ENCODE measurements around the gene SPEG. TPM values are rescaled to one million over a fixed set of nuclear protein-coding genes. Genes with fewer than 3 reads are reported as not detected.

The SPEG gene
- total RNA-seq, 1 experiment from 2014 or later: 55.3 TPM

DNA sequence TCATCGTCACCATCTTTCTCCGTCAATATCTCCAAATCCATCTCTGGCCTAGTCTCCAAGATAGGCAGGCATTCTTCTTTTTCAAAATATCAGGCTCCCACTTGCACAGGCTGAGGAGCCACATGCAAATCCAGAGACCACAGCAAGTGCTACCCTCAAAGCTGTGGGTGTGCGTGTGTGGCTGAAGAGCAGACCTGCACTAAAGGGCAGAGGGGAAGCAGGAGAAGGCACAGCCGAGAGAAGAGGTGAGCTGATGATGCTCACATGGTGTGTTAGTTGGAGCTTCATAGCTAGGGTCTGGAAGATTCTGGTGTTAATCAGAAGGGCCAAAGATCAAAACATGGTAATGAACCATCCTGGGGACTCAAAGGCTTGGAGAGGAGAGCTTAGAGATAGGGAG is 3.8 kb downstream of the SPEG start:
- Mint-ChIP-seq H3K4me3 (no peak overlapping the region), H3K4me1 (peaks cover 22% of the 10 kb centered on the region), H3K36me3 (no peaks in the 10 kb centered on the region), H3K9me3 (no peaks in the 10 kb centered on the region), H3K27me3 (ENCODE audit: low read depth) (peaks cover 38% of the 10 kb centered on the region), H3K27ac (no peak overlapping the region)
- TF ChIP-seq ZNF416 (CRISPR knock-in tag; IDR thresholded peaks at IDR 0.05): no peak
- TF ChIP-seq, protein P1, sequence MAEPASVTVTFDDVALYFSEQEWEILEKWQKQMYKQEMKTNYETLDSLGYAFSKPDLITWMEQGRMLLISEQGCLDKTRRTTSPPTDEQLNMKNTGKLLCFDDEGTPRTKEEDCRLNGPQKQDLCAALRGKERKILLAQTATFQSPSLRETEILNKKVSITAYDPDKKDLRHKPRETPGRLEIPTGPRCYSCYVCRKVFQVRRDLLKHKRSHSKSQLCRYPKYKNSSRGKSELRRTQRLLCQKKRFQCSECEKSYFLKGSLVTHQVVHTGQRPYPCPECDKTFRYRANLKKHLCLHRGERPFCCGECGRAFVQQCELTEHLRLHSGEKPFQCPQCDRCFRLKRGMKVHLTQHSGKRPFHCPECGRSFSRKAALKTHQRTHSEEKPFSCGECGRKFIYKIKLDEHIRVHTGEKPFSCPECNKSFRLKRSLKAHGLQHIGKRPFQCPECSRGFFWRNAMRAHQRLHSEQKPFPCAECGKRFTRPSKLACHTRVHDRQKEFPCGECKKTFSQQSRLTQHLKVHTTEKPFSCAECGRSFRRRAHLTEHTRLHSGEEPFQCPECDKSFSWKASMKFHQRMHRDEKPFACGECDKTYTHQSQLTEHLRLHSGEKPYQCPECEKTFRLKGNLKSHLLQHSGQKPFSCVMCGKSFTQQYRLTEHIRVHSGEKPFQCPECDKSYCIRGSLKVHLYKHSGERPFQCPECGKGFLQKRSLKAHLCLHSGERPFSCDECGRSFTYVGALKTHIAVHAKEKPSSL (CRISPR knock-in tag; conservative IDR thresholded peaks at IDR 0.05): no peak
- no peak for TF ChIP-seq ZNF671 (CRISPR knock-in tag; IDR thresholded peaks at IDR 0.05)
- no peak for TF ChIP-seq TEAD4 (CRISPR knock-in tag; IDR thresholded peaks at IDR 0.05)
- TF ChIP-seq MXD4 (CRISPR knock-in tag; IDR thresholded peaks at IDR 0.05; ENCODE audit: borderline replicate concordance): no peak
- TF ChIP-seq FOXJ3 (CRISPR knock-in tag; IDR thresholded peaks at IDR 0.05; ENCODE audit: borderline replicate concordance): no peak
- TF ChIP-seq KAT7 (CRISPR knock-in tag; IDR thresholded peaks at IDR 0.05; ENCODE audit: borderline replicate concordance): no peak
- no peak for TF ChIP-seq SOX15 (CRISPR knock-in tag; IDR thresholded peaks at IDR 0.05)
- TF ChIP-seq, protein P2, sequence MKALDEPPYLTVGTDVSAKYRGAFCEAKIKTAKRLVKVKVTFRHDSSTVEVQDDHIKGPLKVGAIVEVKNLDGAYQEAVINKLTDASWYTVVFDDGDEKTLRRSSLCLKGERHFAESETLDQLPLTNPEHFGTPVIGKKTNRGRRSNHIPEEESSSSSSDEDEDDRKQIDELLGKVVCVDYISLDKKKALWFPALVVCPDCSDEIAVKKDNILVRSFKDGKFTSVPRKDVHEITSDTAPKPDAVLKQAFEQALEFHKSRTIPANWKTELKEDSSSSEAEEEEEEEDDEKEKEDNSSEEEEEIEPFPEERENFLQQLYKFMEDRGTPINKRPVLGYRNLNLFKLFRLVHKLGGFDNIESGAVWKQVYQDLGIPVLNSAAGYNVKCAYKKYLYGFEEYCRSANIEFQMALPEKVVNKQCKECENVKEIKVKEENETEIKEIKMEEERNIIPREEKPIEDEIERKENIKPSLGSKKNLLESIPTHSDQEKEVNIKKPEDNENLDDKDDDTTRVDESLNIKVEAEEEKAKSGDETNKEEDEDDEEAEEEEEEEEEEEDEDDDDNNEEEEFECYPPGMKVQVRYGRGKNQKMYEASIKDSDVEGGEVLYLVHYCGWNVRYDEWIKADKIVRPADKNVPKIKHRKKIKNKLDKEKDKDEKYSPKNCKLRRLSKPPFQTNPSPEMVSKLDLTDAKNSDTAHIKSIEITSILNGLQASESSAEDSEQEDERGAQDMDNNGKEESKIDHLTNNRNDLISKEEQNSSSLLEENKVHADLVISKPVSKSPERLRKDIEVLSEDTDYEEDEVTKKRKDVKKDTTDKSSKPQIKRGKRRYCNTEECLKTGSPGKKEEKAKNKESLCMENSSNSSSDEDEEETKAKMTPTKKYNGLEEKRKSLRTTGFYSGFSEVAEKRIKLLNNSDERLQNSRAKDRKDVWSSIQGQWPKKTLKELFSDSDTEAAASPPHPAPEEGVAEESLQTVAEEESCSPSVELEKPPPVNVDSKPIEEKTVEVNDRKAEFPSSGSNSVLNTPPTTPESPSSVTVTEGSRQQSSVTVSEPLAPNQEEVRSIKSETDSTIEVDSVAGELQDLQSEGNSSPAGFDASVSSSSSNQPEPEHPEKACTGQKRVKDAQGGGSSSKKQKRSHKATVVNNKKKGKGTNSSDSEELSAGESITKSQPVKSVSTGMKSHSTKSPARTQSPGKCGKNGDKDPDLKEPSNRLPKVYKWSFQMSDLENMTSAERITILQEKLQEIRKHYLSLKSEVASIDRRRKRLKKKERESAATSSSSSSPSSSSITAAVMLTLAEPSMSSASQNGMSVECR (CRISPR knock-in tag; IDR thresholded peaks at IDR 0.05; ENCODE audit: borderline replicate concordance): no peak
- TF ChIP-seq, protein P3, sequence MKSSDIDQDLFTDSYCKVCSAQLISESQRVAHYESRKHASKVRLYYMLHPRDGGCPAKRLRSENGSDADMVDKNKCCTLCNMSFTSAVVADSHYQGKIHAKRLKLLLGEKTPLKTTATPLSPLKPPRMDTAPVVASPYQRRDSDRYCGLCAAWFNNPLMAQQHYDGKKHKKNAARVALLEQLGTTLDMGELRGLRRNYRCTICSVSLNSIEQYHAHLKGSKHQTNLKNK (CRISPR knock-in tag; IDR thresholded peaks at IDR 0.05): no peak
- no peak for TF ChIP-seq ZNF121 (CRISPR knock-in tag; IDR thresholded peaks at IDR 0.05)
- TF ChIP-seq PRRX2 (CRISPR knock-in tag; IDR thresholded peaks at IDR 0.05): no peak
- TF ChIP-seq, protein P4, sequence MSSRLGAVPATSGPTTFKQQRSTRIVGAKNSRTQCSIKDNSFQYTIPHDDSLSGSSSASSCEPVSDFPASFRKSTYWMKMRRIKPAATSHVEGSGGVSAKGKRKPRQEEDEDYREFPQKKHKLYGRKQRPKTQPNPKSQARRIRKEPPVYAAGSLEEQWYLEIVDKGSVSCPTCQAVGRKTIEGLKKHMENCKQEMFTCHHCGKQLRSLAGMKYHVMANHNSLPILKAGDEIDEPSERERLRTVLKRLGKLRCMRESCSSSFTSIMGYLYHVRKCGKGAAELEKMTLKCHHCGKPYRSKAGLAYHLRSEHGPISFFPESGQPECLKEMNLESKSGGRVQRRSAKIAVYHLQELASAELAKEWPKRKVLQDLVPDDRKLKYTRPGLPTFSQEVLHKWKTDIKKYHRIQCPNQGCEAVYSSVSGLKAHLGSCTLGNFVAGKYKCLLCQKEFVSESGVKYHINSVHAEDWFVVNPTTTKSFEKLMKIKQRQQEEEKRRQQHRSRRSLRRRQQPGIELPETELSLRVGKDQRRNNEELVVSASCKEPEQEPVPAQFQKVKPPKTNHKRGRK (CRISPR knock-in tag; IDR thresholded peaks at IDR 0.05; ENCODE audit: borderline replicate concordance): no peak
- no peak for TF ChIP-seq GABPB1 (CRISPR knock-in tag; IDR thresholded peaks at IDR 0.05)
- TF ChIP-seq GRHL2 (CRISPR knock-in tag; IDR thresholded peaks at IDR 0.05; ENCODE audit: insufficient replicate concordance, severe bottlenecking): no peak
- DNase-seq (ENCODE audit: low spot score) (no peak), ATAC-seq (no peak)
- ChIA-PET POLR2A (no interaction called here), CTCF (interaction anchor here (1.4 to 6.7 kb wide), 4 partner anchors 19 to 91 kb away, joined by 4 to 57 read pairs (median 8); no protein-coding TSS in a partner anchor)

DNA sequence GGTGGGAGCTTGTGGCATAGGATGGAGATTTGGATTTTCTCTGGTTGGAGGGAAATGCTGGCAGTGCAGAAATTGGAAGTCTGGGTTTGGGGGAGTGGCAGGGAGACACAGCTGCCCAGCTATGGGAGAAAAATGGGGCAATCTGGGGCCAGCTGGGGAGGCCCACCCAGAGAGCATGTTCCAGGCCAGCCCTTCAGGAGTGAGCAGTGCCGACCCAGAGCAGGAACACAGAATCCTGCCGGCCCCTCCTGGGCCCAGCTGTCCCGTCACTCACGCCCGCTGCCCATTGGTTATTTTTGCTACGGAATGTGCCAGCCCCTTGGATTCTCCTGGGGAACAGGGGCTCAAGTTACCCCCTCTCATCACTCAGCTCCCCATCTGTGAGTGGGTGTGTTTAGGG is 4.9 kb downstream of the SPEG start:
- ChIA-PET POLR2A (no interaction called here), CTCF (interaction anchor here (0.9 to 6.7 kb wide), 6 partner anchors 22 to 144 kb away, joined by 3 to 57 read pairs (median 8); a partner anchor contains a TSS)
- DNase-seq (ENCODE audit: low spot score) (no peak), ATAC-seq (no peak)
- Mint-ChIP-seq H3K36me3 (no peaks in the 10 kb centered on the region), H3K9me3 (no peaks in the 10 kb centered on the region), H3K4me1 (peaks cover 17% of the 10 kb centered on the region), H3K4me3 (no peak overlapping the region), H3K27ac (no peak overlapping the region), H3K27me3 (ENCODE audit: low read depth) (peaks cover 34% of the 10 kb centered on the region)
- TF ChIP-seq, protein P5, sequence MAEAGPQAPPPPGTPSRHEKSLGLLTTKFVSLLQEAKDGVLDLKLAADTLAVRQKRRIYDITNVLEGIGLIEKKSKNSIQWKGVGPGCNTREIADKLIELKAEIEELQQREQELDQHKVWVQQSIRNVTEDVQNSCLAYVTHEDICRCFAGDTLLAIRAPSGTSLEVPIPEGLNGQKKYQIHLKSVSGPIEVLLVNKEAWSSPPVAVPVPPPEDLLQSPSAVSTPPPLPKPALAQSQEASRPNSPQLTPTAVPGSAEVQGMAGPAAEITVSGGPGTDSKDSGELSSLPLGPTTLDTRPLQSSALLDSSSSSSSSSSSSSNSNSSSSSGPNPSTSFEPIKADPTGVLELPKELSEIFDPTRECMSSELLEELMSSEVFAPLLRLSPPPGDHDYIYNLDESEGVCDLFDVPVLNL (CRISPR knock-in tag; IDR thresholded peaks at IDR 0.05; ENCODE audit: borderline replicate concordance, low read depth): no peak
- TF ChIP-seq, protein P6, sequence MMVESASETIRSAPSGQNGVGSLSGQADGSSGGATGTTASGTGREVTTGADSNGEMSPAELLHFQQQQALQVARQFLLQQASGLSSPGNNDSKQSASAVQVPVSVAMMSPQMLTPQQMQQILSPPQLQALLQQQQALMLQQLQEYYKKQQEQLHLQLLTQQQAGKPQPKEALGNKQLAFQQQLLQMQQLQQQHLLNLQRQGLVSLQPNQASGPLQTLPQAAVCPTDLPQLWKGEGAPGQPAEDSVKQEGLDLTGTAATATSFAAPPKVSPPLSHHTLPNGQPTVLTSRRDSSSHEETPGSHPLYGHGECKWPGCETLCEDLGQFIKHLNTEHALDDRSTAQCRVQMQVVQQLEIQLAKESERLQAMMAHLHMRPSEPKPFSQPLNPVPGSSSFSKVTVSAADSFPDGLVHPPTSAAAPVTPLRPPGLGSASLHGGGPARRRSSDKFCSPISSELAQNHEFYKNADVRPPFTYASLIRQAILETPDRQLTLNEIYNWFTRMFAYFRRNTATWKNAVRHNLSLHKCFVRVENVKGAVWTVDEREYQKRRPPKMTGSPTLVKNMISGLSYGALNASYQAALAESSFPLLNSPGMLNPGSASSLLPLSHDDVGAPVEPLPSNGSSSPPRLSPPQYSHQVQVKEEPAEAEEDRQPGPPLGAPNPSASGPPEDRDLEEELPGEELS (CRISPR knock-in tag; IDR thresholded peaks at IDR 0.05): no peak
- no peak for TF ChIP-seq ZNF219 (CRISPR knock-in tag; IDR thresholded peaks at IDR 0.05; ENCODE audit: borderline replicate concordance)
- TF ChIP-seq, protein P7, sequence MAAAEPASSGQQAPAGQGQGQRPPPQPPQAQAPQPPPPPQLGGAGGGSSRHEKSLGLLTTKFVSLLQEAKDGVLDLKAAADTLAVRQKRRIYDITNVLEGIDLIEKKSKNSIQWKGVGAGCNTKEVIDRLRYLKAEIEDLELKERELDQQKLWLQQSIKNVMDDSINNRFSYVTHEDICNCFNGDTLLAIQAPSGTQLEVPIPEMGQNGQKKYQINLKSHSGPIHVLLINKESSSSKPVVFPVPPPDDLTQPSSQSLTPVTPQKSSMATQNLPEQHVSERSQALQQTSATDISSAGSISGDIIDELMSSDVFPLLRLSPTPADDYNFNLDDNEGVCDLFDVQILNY (CRISPR knock-in tag; IDR thresholded peaks at IDR 0.05): no peak
- TF ChIP-seq, protein P8, sequence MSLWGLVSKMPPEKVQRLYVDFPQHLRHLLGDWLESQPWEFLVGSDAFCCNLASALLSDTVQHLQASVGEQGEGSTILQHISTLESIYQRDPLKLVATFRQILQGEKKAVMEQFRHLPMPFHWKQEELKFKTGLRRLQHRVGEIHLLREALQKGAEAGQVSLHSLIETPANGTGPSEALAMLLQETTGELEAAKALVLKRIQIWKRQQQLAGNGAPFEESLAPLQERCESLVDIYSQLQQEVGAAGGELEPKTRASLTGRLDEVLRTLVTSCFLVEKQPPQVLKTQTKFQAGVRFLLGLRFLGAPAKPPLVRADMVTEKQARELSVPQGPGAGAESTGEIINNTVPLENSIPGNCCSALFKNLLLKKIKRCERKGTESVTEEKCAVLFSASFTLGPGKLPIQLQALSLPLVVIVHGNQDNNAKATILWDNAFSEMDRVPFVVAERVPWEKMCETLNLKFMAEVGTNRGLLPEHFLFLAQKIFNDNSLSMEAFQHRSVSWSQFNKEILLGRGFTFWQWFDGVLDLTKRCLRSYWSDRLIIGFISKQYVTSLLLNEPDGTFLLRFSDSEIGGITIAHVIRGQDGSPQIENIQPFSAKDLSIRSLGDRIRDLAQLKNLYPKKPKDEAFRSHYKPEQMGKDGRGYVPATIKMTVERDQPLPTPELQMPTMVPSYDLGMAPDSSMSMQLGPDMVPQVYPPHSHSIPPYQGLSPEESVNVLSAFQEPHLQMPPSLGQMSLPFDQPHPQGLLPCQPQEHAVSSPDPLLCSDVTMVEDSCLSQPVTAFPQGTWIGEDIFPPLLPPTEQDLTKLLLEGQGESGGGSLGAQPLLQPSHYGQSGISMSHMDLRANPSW (CRISPR knock-in tag; conservative IDR thresholded peaks at IDR 0.05; ENCODE audit: low read depth): no peak
